ENCODE results near the gene MCU. TPM values are rescaled to one million over a fixed set of nuclear protein-coding genes. Genes with fewer than 3 reads are reported as not detected.
"Not testable (repeated sequence)": the region's sequence is repeated elsewhere in the genome, so short reads cannot be mapped to it uniquely, and the experiment has no call there.

The MCU gene
- total RNA-seq, 1 donor from 2014 or later, result 66.3 TPM

- no peaks in the 10 kb centered on the region for H3K27me3 Mint-ChIP-seq (ENCODE audit: insufficient read depth, low read depth)
- H3K79me2 ChIP-seq (ENCODE audit: low read depth), result no peaks in the 10 kb centered on the region
- no peak overlapping the region for H3K27ac ChIP-seq
- H3K9me3 Mint-ChIP-seq, result no peaks in the 10 kb centered on the region
- H3K9ac ChIP-seq, result no peak overlapping the region
- H3F3A ChIP-seq (ENCODE audit: low read depth), result no peaks in the 10 kb centered on the region
- no peaks in the 10 kb centered on the region for H4K20me1 ChIP-seq (ENCODE audit: low read depth)
- no peak overlapping the region for H3K4me3 ChIP-seq
- H3K4me3 Mint-ChIP-seq, result no peak overlapping the region
- H3K36me3 Mint-ChIP-seq, result no peaks in the 10 kb centered on the region
- DNase-seq (ENCODE audit: low spot score), result no peak
- no peaks in the 10 kb centered on the region for H3K9me3 ChIP-seq (ENCODE audit: low read depth)
- peaks cover 9% of the 10 kb centered on the region for H3K4me1 ChIP-seq
- H3K36me3 ChIP-seq, result no peaks in the 10 kb centered on the region
- H3K4me2 ChIP-seq, result no peak overlapping the region
- no peak overlapping the region for H3K27ac Mint-ChIP-seq
- no peak overlapping the region for H2AFZ ChIP-seq (replicated peaks)
- no peaks in the 10 kb centered on the region for H3K4me1 Mint-ChIP-seq
- no peaks in the 10 kb centered on the region for H3K27me3 ChIP-seq
- TF ChIP-seq EZH2phosphoT487 (IDR thresholded peaks at IDR 0.05) (no peak), CTCF (IDR thresholded peaks at IDR 0.05) (no peak), EZH2 (IDR thresholded peaks at IDR 0.05) (no peak)
Measured at GRCh38 chr10:72673280-72673679, 18.7 kb upstream of the MCU start.

GRCh38 chr10:72674174-72674573 lies 17.8 kb upstream of the MCU start:
- not testable (repeated sequence) for H3K36me3 Mint-ChIP-seq; H3K36me3 ChIP-seq; H3K4me3 Mint-ChIP-seq; H2AFZ ChIP-seq (replicated peaks); H3K27ac ChIP-seq; H3K79me2 ChIP-seq (ENCODE audit: low read depth); H3K9ac ChIP-seq; DNase-seq (ENCODE audit: low spot score); H3K4me2 ChIP-seq; H3K4me1 Mint-ChIP-seq; H3K27me3 Mint-ChIP-seq (ENCODE audit: insufficient read depth, low read depth); H3K9me3 ChIP-seq (ENCODE audit: low read depth); H3K9me3 Mint-ChIP-seq; H3F3A ChIP-seq (ENCODE audit: low read depth); H4K20me1 ChIP-seq (ENCODE audit: low read depth); H3K27me3 ChIP-seq; H3K4me1 ChIP-seq; H3K4me3 ChIP-seq; H3K27ac Mint-ChIP-seq

GRCh38 chr10:72679838-72680241 lies 12.1 kb upstream of the MCU start:
- Histone ChIP-seq H3K27ac (no peak overlapping the region), H3K79me2 (ENCODE audit: low read depth) (no peaks in the 10 kb centered on the region), H3K4me1 (no peaks in the 10 kb centered on the region), H3F3A (ENCODE audit: low read depth) (no peaks in the 10 kb centered on the region), H3K4me2 (no peak overlapping the region), H4K20me1 (ENCODE audit: low read depth) (no peaks in the 10 kb centered on the region), H3K27me3 (no peaks in the 10 kb centered on the region), H3K9me3 (ENCODE audit: low read depth) (no peaks in the 10 kb centered on the region), H3K36me3 (no peaks in the 10 kb centered on the region), H3K4me3 (no peak overlapping the region), H3K9ac (no peak overlapping the region), H2AFZ (replicated peaks) (no peak overlapping the region)
- Mint-ChIP-seq H3K36me3 (no peaks in the 10 kb centered on the region), H3K4me1 (no peaks in the 10 kb centered on the region), H3K9me3 (no peaks in the 10 kb centered on the region), H3K27ac (no peak overlapping the region), H3K4me3 (no peak overlapping the region), H3K27me3 (ENCODE audit: insufficient read depth, low read depth) (no peaks in the 10 kb centered on the region)
- TF ChIP-seq EZH2 (IDR thresholded peaks at IDR 0.05) (no peak), EZH2phosphoT487 (IDR thresholded peaks at IDR 0.05) (no peak), CTCF (IDR thresholded peaks at IDR 0.05) (no peak)
- DNase-seq (ENCODE audit: low spot score), result no peak

GRCh38 chr10:72682638-72683037 lies 9.3 kb upstream of the MCU start:
- no peaks in the 10 kb centered on the region for H3K27me3 ChIP-seq
- no peak overlapping the region for H3K4me2 ChIP-seq
- H2AFZ ChIP-seq (replicated peaks), result no peak overlapping the region
- no peak overlapping the region for H3K4me3 ChIP-seq
- H3K36me3 Mint-ChIP-seq, result no peaks in the 10 kb centered on the region
- no peaks in the 10 kb centered on the region for H3K9me3 Mint-ChIP-seq
- no peaks in the 10 kb centered on the region for H3K9me3 ChIP-seq (ENCODE audit: low read depth)
- no peak for DNase-seq (ENCODE audit: low spot score)
- H3K27ac ChIP-seq, result no peak overlapping the region
- no peaks in the 10 kb centered on the region for H3F3A ChIP-seq (ENCODE audit: low read depth)
- H3K79me2 ChIP-seq (ENCODE audit: low read depth), result no peaks in the 10 kb centered on the region
- no peaks in the 10 kb centered on the region for H3K27me3 Mint-ChIP-seq (ENCODE audit: insufficient read depth, low read depth)
- H4K20me1 ChIP-seq (ENCODE audit: low read depth), result no peaks in the 10 kb centered on the region
- no peak for TF ChIP-seq EZH2phosphoT487 (IDR thresholded peaks at IDR 0.05)
- no peak for TF ChIP-seq EZH2 (IDR thresholded peaks at IDR 0.05)
- TF ChIP-seq CTCF (IDR thresholded peaks at IDR 0.05), result no peak
- no peaks in the 10 kb centered on the region for H3K36me3 ChIP-seq
- no peak overlapping the region for H3K27ac Mint-ChIP-seq
- H3K4me1 Mint-ChIP-seq, result peaks cover 4% of the 10 kb centered on the region
- no peak overlapping the region for H3K9ac ChIP-seq
- no peak overlapping the region for H3K4me3 Mint-ChIP-seq
- no peaks in the 10 kb centered on the region for H3K4me1 ChIP-seq

All from neural progenitor cell (in vitro differentiated cells).